Glutamatergic neuron (in vitro differentiated cells): ENCODE results near the gene KRTAP1-5. TPM values are rescaled to one million over a fixed set of nuclear protein-coding genes. Genes with fewer than 3 reads are reported as not detected.
"Not testable (repeated sequence)": the region's sequence is repeated elsewhere in the genome, so short reads cannot be mapped to it uniquely, and the experiment has no call there.

Experiments used
- DNase-seq: peaks from one replicate; pipeline ENCODE4 v3.0.0; 2022
- H3K27ac Mint-ChIP-seq: one replicate; pipeline ENCODE4 v1.8.0; 2020; ENCODE audit warnings: mild to moderate bottlenecking, mixed read lengths, inconsistent platforms; ENCODE audit not compliant: unreplicated experiment
- H3K27me3 Mint-ChIP-seq: one replicate; pipeline ENCODE4 v1.8.0; 2020; ENCODE audit warnings: mild to moderate bottlenecking, moderate library complexity, mixed read lengths, inconsistent platforms; ENCODE audit not compliant: unreplicated experiment
- H3K36me3 Mint-ChIP-seq: one replicate; pipeline ENCODE4 v1.8.0; 2020; ENCODE audit warnings: mild to moderate bottlenecking, mixed read lengths, inconsistent platforms; ENCODE audit not compliant: unreplicated experiment
- H3K4me1 Mint-ChIP-seq: one replicate; pipeline ENCODE4 v1.8.0; 2020; ENCODE audit warnings: mild to moderate bottlenecking, low read depth, mixed read lengths, inconsistent platforms; ENCODE audit not compliant: unreplicated experiment
- H3K4me3 Mint-ChIP-seq: one replicate; pipeline ENCODE4 v1.8.0; 2020; ENCODE audit warnings: mild to moderate bottlenecking, mixed read lengths, inconsistent platforms; ENCODE audit not compliant: unreplicated experiment
- H3K9me3 Mint-ChIP-seq: one replicate; pipeline ENCODE4 v1.8.0; 2020; ENCODE audit warnings: mild to moderate bottlenecking, moderate library complexity, mixed read lengths, inconsistent platforms; ENCODE audit not compliant: unreplicated experiment
- total RNA-seq: library from RNA; stranded (reverse); fragmentation: NEBNext Ultra II Directional; extraction: Animal tissue kit (Norgen Biotek cat#: 25700); gene quantifications from one replicate; pipeline ENCODE4 v1.2.1, GENCODE V29; 2021; ENCODE audit not compliant: unreplicated experiment
- TF ChIP-seq, protein P1 (sequence below): fragments of 200-600 bp; sonication (generic); IDR thresholded peaks from one replicate; pipeline ENCODE4 v1.5.0; 2021; ENCODE audit not compliant: partially characterized antibody, unreplicated experiment

The KRTAP1-5 gene
- total RNA-seq, 1 donor from 2014 or later: not detected

- peaks cover 5% of the 10 kb centered on the region for H3K36me3 Mint-ChIP-seq
- H3K9me3 Mint-ChIP-seq: peaks cover 2% of the 10 kb centered on the region
- H3K4me1 Mint-ChIP-seq: no peaks in the 10 kb centered on the region
- no peak for DNase-seq
- no peaks in the 10 kb centered on the region for H3K27me3 Mint-ChIP-seq
- TF ChIP-seq, protein P1, sequence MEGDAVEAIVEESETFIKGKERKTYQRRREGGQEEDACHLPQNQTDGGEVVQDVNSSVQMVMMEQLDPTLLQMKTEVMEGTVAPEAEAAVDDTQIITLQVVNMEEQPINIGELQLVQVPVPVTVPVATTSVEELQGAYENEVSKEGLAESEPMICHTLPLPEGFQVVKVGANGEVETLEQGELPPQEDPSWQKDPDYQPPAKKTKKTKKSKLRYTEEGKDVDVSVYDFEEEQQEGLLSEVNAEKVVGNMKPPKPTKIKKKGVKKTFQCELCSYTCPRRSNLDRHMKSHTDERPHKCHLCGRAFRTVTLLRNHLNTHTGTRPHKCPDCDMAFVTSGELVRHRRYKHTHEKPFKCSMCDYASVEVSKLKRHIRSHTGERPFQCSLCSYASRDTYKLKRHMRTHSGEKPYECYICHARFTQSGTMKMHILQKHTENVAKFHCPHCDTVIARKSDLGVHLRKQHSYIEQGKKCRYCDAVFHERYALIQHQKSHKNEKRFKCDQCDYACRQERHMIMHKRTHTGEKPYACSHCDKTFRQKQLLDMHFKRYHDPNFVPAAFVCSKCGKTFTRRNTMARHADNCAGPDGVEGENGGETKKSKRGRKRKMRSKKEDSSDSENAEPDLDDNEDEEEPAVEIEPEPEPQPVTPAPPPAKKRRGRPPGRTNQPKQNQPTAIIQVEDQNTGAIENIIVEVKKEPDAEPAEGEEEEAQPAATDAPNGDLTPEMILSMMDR: no peak
- no peak overlapping the region for H3K27ac Mint-ChIP-seq
- H3K4me3 Mint-ChIP-seq: no peak overlapping the region
These were observed 36.4 kb upstream of the KRTAP1-5 start for GRCh38 chr17:41063449-41063848.

- peaks cover 9% of the 10 kb centered on the region for H3K36me3 Mint-ChIP-seq
- H3K4me3 Mint-ChIP-seq: no peak overlapping the region
- TF ChIP-seq, protein P1: no peak
- H3K27me3 Mint-ChIP-seq: no peaks in the 10 kb centered on the region
- H3K27ac Mint-ChIP-seq: no peak overlapping the region
- no peak for DNase-seq
- peaks cover 2% of the 10 kb centered on the region for H3K9me3 Mint-ChIP-seq
- H3K4me1 Mint-ChIP-seq: no peaks in the 10 kb centered on the region
These were observed 35.0 kb upstream of the KRTAP1-5 start for GRCh38 chr17:41061964-41062363.

DNA sequence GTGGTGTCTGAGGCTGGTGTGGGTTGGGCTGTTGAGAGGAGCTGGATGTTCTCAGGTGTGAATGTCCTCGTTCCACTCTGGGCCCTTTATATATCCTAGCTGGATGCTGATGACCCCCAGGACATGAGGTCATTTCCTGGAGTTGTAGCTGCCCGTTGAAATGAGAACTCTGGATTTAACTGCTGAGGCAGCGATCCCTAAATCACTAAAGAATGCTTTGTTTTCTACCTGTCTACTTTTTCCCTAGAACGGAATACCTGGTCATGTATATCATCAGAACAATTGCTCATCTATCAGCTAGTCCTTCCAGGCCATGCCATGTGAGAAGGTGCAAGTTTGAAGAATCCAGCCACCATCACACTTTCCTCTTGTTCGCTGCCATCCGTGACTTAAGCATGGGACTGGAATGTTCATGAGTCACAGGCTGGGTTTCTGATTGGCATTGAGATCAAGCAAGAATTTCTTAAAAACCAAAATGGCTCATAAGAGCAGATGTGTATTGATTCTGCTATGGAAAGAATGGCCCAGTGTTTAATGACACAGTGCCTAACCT, 33.1 kb upstream of the KRTAP1-5 start, which contains the start of gene KRTAP2-3:
KRTAP2-3 (minus strand) TSS at position 63 of the 553 bp plus-strand sequence. CDS start 64 bp downstream, outside the sequence.
- Mint-ChIP-seq H3K4me3 (no peak within 1 kb of the TSS), H3K27me3 (no peaks in the 10 kb centered on the region), H3K4me1 (no peaks in the 10 kb centered on the region), H3K36me3 (peaks cover 5% of the 10 kb centered on the region), H3K9me3 (peaks cover 2% of the 10 kb centered on the region), H3K27ac (no peak within 1 kb of the TSS)
- DNase-seq: no peak
- TF ChIP-seq, protein P1: no peak

GRCh38 chr17:41059276-41060051, 32.5 kb upstream of the KRTAP1-5 start:
- not testable (repeated sequence) for H3K4me3 Mint-ChIP-seq, H3K36me3 Mint-ChIP-seq, H3K4me1 Mint-ChIP-seq, DNase-seq, H3K27ac Mint-ChIP-seq, H3K27me3 Mint-ChIP-seq, H3K9me3 Mint-ChIP-seq

DNA sequence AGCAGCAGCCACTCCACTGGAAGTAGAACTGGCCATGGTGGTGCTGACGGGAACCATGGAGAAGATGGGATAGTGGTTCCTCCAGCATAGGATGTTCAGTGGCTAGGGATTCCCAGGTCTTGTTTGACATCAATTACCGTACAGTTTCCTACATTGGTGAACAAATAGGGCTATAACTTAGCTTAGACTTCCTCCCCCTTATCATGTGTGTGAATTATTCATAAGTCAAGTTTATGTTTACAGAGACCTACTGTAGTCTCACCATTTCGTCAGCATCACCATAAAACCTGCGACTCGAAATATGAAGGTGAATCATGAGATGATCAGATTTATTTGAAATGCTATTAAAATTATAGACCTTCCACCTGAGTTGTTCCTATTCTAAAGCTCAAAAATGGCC, 31.7 kb upstream of the KRTAP1-5 start:
- no peak overlapping the region for H3K4me3 Mint-ChIP-seq
- H3K27ac Mint-ChIP-seq: no peak overlapping the region
- no peaks in the 10 kb centered on the region for H3K27me3 Mint-ChIP-seq

More for the DNA sequence above, 31.7 kb upstream of the KRTAP1-5 start:
- TF ChIP-seq, protein P1: no peak
- H3K9me3 Mint-ChIP-seq: peaks cover 2% of the 10 kb centered on the region
- peaks cover 5% of the 10 kb centered on the region for H3K36me3 Mint-ChIP-seq
- no peak for DNase-seq
- no peaks in the 10 kb centered on the region for H3K4me1 Mint-ChIP-seq
